GM21717 (cell line): ENCODE results near the gene SH3RF3.

ENCODE experiments used
- ATAC-seq: cut with Tn5 transposase; IDR thresholded peaks from one replicate; pipeline ENCODE4 v1.9.1; 2021; ENCODE audit warnings: mild to moderate bottlenecking, moderate library complexity; ENCODE audit not compliant: unreplicated experiment

SH3RF3 gene

GRCh38 chr2:109383505-109384307 is 254.7 kb downstream of the SH3RF3 start:
- ATAC-seq = no peak

GRCh38 chr2:109384308-109385271 is 255.6 kb downstream of the SH3RF3 start:
- no peak for ATAC-seq

GRCh38 chr2:109385506-109385905 is 256.5 kb downstream of the SH3RF3 start:
- no peak for ATAC-seq

- ATAC-seq = no peak
Observed at GRCh38 chr2:109386004-109386695, 257.1 kb downstream of the SH3RF3 start.

GRCh38 chr2:109387221-109387735 is 258.3 kb downstream of the SH3RF3 start:
- no peak for ATAC-seq

GRCh38 chr2:109387778-109388469 is 258.9 kb downstream of the SH3RF3 start:
- ATAC-seq = no peak

GRCh38 chr2:109391243-109391642 is 262.2 kb downstream of the SH3RF3 start:
- no peak for ATAC-seq

GRCh38 chr2:109392140-109392539 is 263.1 kb downstream of the SH3RF3 start:
- no peak for ATAC-seq

GRCh38 chr2:109392816-109393661 is 264.0 kb downstream of the SH3RF3 start:
- no peak for ATAC-seq

- no peak for ATAC-seq
Observed at GRCh38 chr2:109393662-109393972, 264.6 kb downstream of the SH3RF3 start.

GRCh38 chr2:109395494-109396201 is 266.6 kb downstream of the SH3RF3 start:
- ATAC-seq = no peak

- no peak for ATAC-seq
Observed at GRCh38 chr2:109396202-109397180, 267.5 kb downstream of the SH3RF3 start.

- no peak for ATAC-seq
Observed at GRCh38 chr2:109397893-109398292, 268.9 kb downstream of the SH3RF3 start.

- no peak for ATAC-seq
Observed at GRCh38 chr2:109398366-109399015, 269.5 kb downstream of the SH3RF3 start.

GRCh38 chr2:109399066-109399465 is 270.1 kb downstream of the SH3RF3 start:
- no peak for ATAC-seq

GRCh38 chr2:109400102-109400501 is 271.1 kb downstream of the SH3RF3 start:
- ATAC-seq = no peak

- ATAC-seq = no peak
Observed at GRCh38 chr2:109401370-109401769, 272.4 kb downstream of the SH3RF3 start.
